Amniotic stem cell (primary cell): ENCODE results near the gene ITGAL.
A peak's percentile ranks its signal among the peaks of the same experiment; 100 is the strongest.

ENCODE experiments used
- DNase-seq: peaks from one replicate; lab custom pipeline; 2025; lab: John Stamatoyannopoulos, UW

ITGAL gene

DNA sequence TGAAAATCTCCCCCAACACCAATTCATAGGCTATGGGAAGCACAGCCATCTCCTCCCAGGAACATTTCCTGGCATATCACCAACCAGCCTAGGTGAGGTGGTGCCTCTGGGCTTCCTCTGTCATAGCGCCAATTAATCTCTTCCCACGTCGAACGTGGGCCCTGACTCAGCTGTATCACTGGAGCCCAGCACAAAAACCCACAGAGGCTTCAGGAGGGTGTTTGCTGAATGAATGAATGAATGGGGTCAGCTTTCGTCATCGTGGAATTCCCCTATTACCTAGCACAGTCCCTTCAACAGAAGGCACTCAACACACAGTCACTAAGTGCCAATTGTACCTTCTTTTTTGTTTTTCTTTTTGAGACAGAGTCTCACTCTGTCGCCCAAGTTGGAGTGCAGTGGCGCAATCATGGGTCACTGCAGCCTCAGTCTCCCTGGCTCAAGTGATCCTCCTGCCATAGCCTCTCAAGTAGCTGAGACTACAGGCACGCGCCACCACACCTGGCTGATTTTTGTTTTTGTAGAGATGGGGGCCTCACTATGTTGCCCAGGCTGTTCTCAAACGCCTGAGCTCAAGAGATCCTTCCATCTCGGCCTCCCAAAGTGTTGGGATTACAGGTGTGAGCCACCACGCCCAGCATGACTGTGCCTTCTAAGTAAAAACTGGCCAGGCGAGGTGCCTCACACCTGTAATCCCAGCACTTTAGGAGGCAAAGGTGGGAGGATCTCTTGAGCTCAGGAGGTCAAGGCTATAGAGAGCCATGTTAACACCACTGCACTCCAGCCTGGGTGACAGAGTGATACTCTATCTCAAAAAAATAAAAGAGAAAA, 94.8 kb downstream of the ITGAL start:
- no peak for DNase-seq

DNA sequence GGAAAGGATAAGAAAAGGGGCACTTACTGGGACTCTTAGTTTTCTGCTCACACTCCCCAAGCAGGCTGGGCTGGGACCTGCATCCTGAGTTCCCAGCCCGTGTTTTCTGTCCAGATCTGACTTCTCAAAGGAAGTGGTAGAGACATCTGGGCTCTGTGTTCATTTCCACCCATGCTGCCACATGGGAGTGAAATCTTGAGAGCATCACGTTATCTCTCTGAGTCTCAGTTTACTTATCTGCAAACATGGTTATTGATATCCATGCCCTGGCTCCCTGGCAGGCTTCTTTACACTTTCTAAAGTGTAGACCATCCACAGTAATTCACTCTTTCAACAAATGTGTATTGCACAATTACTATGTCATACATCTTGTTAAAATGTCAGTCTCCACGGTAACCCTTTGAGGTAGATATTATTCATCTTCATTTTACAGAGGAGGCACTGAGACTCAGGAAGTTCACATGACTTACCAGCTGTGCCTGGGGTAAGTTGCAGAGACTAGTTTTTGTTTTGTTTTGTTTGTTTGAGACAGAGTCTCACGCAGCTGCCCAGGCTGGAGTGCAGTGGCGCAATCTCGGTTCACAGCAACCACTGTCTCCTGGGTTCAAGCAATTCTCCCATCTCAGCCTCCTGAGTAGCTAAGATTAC, 95.6 kb downstream of the ITGAL start:
- no peak for DNase-seq

DNA sequence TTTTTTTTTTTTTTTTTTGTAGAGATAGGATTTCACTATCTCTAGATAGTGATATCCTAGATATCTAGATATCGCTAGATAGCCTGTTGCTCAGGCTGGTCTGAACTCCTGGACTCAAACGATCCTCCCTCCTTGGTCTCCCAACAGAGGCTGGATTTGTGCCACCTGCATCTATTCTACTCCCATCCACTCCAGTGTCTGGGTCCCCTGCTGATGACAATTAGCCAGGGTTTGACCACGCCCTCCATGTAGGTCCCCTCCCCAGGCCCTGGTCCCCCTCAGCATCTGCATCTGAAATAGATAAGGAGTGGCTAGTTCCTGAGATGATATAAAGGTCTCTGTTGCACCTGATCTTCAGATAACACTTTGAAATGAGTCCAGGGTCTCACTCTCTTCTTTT, 96.7 kb downstream of the ITGAL start:
- DNase-seq = no peak

DNA sequence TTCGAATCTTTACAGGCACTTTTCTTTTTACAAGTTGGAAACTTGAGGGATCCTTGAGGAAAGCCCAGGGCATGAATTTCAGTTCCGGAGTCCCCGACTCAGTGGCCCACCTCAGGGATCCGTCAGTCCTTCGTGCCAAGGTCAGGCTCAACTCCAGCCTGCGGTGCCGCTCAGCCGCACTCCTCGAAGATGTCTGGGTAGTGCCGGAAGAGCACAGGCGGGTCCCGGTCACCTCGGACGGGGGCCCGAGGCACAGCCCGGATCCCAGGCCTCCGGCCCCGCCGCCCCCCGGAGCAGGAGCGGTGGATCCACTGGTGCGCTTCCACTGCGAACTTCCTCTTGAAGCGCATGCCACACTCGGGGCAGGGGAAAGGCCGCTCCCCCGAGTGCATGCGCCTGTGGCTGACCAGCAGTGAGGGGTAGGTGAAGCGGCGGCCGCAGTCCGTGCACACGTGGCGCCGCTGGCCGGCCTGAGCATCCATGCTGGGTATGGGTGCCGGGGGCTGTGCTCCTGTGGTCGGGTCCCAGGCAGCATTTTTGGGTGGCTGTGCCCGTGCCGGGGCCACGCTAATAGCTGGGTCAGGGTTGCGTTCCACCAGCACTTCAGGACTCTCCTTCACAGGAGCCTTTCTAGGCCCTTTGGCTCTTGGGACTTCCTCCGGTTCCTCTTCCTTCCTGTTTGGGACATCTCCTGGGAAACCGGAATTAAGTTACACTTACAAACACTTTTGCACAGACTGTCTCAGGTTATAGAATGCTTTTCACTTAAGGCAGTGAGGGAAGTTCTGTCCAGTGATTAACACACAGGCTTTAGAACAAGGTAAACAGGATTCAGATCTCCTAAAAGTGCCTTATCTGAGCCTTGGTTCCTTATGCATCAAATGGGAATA, 97.4 kb downstream of the ITGAL start:
- no peak for DNase-seq

DNA sequence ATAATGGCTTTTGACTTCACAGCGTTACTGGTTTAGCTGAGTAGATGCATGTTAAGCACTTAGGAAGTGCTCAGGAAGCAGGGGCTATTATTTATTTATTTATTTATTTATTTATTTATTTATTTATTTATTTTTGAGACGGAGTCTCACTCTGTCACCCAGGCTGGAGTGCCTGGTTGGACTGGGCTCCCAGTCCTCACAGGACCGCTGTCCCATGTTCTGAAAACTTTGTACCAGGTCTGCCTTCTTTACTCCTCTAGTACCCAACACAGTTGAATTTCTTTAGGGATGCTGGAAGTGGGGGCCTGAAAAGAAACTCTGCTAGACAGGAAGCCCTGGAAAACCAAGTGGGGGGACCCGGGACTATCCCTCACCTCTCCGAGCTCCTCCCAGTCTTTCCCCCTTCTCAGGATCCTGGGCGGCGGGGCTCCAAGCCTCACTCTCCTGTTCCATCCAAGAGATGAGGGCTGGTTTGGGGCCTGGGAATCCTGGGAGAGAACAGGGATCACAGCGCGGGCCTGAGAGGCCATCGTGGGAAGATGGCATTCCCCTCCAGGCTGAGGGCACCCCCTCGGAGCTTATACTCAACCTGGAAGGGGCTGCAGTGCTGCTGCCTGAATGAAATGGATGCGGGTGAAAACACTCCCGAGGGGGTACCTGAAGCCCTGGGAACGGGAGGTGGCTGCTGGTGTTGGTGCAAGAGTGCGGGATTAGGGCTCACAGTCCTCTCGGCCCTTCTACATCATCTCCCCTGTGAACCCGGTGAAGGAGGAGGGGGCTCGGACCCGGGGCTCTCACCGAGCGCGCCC, 98.3 kb downstream of the ITGAL start:
- DNase-seq = no peak

DNA sequence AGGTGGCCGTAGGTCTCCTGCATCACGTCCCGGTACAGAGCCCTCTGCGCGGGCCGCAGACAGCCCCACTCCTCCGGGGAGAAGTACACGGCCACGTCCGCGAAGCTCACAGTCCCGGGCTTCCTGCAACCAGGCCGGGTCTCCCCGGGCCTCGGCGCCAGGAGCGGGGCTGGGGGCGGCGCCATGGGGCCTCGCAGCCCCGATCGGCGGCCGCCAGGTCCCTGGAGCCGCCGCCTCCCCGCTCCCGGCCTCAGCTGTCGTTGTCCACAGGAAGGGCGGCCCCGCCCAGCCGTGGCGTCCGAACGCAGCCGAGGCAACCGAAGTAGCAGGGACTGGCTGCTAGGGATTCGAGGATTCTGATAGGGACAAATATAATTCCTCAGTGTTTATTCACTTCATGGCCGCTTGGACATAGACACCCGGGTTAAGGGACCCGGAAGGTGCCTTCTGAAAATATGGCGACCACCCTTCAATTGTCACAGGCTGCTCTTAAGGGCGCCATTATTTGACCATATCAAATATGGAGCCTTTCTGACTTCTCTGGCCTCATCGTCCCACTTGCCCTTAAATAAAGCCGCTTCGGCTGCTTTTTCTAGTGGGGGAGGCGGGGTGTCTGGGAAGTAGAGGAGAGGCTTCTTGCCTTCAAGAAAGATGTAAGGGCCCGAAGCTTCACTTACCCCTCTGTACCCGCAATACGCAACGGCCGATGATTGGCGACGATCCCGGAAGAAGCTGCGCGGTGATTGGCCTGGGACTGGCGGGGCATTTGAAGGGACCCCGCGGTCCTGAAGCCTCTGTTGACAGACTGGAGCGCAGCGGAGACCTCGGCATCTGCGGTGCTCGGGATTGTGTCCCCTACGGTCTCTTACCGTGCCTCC, 99.1 kb downstream of the ITGAL start, which contains the start of gene ZNF688:
ZNF688 (minus strand) TSS at position 270 of the 878 bp plus-strand sequence; CDS start at position 185, 85 bp downstream.
- peak; percentile 94 for DNase-seq
